ENCODE results near the gene SNUPN. TPM values are rescaled to one million over a fixed set of nuclear protein-coding genes. Genes with fewer than 3 reads are reported as not detected.
A peak's percentile ranks its signal among the peaks of the same experiment; 100 is the strongest.

SNUPN gene
- total and polyA plus RNA-seq, 10 of the 15 experiments (the other 5 are each of a cell fraction or from before 2014, with no cell fraction given): 19.0 to 50.3 (median 32.5) TPM

GRCh38 chr15:75577401-75578172 lies 47.9 kb downstream of the SNUPN start:
- intact Hi-C loops (cut with micrococcal nuclease; ENCODE audit: unreplicated experiment) (loop anchor here (5.0 kb wide), 1 partner anchor 50 kb away; the partner anchor contains the start of gene SNUPN), in situ Hi-C loops (cut with MboI) (no loop called here)
- Histone ChIP-seq H3K4me3 (peak overlapping the region; percentile 86), H2AFZ (ENCODE audit: control insufficient read depth, low read depth, low read length) (peak overlapping the region; percentile 61), H3K27me3 (replicated peaks in 1 of 2; ENCODE audit: control insufficient read depth in 2 of 2, insufficient read depth in 2 of 2, low read length in 1 of 2) (no peaks in the 10 kb centered on the region), H3K27ac (ENCODE audit: control insufficient read depth, insufficient read depth) (peak overlapping the region; percentile 79), H3K79me2 (ENCODE audit: control insufficient read depth, insufficient read depth, low read length) (peaks cover 57% of the 10 kb centered on the region), H3K9ac (ENCODE audit: control insufficient read depth, insufficient read depth, low read length) (peak overlapping the region; percentile 92), H3K4me2 (ENCODE audit: control insufficient read depth, insufficient read depth) (peak overlapping the region; percentile 64), H3K9me3 (replicated peaks; ENCODE audit: control insufficient read depth, insufficient read depth, low read length) (no peaks in the 10 kb centered on the region), H4K20me1 (ENCODE audit: control insufficient read depth, insufficient read depth) (no peaks in the 10 kb centered on the region; the same call in 1 of the 2 replicates), H3K36me3 (ENCODE audit: control insufficient read depth in 2 of 2, insufficient read depth in 2 of 2, low read length in 1 of 2) (no peaks in the 10 kb centered on the region), H3K4me1 (ENCODE audit: control insufficient read depth, insufficient read depth, low read length) (peaks cover 16% of the 10 kb centered on the region; the same call in 1 of the 2 replicates)
- FAIRE-seq (peak; percentile 18), DNase-seq (ENCODE audit: low read depth, low spot score) (no peak), ATAC-seq (peak; percentile 28; the same call in 2 of the 3 replicates)
- ChIA-PET SMC1A (ENCODE audit: uncharacterized antibody, unreplicated experiment) (interaction anchor here (0.6 to 1.3 kb wide), 5 partner anchors 11 to 126 kb away, joined by 3 read pairs; partner anchors contain the start of gene SIN3A), POLR2A (interaction anchor here (0.5 to 2.6 kb wide), 7 partner anchors 11 to 1942 kb away, joined by 3 to 41 read pairs (median 4); partner anchors contain the start of genes IMP3, SIN3A and SNUPN), RAD21 (ENCODE audit: unreplicated experiment) (interaction anchor here (0.8 to 2.4 kb wide), 7 partner anchors 48 to 209 kb away, joined by 3 to 18 read pairs (median 5); partner anchors contain the start of genes IMP3, MAN2C1, SIN3A and SNUPN), CTCF (interaction anchor here (0.7 to 2.7 kb wide), 4 partner anchors 11 to 209 kb away, joined by 3 to 14 read pairs (median 3); partner anchors contain the start of genes MAN2C1 and SNX33)
- no peak for TF ChIP-seq RELB (IDR thresholded peaks at IDR 0.05; ENCODE audit: low read depth)
- TF ChIP-seq PKNOX1 (IDR thresholded peaks at IDR 0.05): no peak
- no peak for TF ChIP-seq MAX (IDR thresholded peaks at IDR 0.05; ENCODE audit: low read depth, low read length)
- no peak for TF ChIP-seq ZZZ3 (IDR thresholded peaks at IDR 0.05; ENCODE audit: control insufficient read depth, insufficient read length, low read depth)
- no peak for TF ChIP-seq REST (IDR thresholded peaks at IDR 0.05; ENCODE audit: low read depth, low read length)
- no peak for TF ChIP-seq MYB (IDR thresholded peaks at IDR 0.05; ENCODE audit: borderline replicate concordance, low read depth, low read length)
- peak; percentile 6; the same call in 1 of the 2 replicates for TF ChIP-seq RUNX3 (IDR thresholded peaks at IDR 0.05; ENCODE audit: low read length)
- 2% methylated on average over 13 of the region's 13 CpGs for WGBS (ENCODE audit: insufficient coverage, insufficient replicate concordance, low lambda C conversion rate, missing lambda C conversion rate)
- BruUV-seq (replicated peaks): TSS peak; percentile 68
